ENCODE data around the gene TIMELESS.
"Not testable (repeated sequence)": the region's sequence is repeated elsewhere in the genome, so short reads cannot be mapped to it uniquely, and the experiment has no call there.

DNA sequence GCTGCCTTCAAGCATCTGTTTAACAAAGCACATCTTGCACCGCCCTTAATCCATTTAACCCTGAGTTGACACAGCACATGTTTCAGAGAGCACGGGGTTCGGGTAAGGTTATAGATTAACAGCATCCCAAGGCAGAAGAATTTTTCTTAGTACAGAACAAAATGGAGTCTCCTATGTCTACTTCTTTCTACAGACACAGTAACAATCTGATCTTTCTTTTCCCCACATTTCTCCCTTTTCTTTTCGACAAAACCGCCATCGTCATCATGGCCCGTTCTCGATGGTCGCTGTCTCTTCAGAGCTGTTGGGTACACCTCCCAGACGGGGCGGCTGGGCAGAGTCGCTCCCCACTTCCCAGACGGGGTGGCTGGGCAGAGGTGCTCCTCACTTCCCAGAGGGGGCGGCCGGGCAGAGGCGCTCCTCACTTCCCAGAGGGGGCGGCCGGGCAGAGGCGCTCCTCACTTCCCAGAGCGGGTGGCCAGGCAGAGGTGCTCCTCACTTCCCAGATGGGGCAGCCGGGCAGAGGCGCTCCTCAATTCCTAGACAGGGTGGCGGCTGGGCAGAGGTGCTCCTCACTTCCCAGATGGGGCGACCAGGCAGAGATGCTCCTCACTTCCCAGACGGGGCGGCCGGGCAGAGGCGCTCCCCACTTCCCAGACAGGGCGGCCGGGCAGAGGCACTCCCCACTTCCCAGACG lies 44.3 kb upstream of the TIMELESS start:
- TF ChIP-seq, protein P1, sequence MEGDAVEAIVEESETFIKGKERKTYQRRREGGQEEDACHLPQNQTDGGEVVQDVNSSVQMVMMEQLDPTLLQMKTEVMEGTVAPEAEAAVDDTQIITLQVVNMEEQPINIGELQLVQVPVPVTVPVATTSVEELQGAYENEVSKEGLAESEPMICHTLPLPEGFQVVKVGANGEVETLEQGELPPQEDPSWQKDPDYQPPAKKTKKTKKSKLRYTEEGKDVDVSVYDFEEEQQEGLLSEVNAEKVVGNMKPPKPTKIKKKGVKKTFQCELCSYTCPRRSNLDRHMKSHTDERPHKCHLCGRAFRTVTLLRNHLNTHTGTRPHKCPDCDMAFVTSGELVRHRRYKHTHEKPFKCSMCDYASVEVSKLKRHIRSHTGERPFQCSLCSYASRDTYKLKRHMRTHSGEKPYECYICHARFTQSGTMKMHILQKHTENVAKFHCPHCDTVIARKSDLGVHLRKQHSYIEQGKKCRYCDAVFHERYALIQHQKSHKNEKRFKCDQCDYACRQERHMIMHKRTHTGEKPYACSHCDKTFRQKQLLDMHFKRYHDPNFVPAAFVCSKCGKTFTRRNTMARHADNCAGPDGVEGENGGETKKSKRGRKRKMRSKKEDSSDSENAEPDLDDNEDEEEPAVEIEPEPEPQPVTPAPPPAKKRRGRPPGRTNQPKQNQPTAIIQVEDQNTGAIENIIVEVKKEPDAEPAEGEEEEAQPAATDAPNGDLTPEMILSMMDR (conservative IDR thresholded peaks at IDR 0.05; ENCODE audit: low read depth, low read length) = not testable (repeated sequence)
- TF ChIP-seq EZH2phosphoT487 (IDR thresholded peaks at IDR 0.05; ENCODE audit: borderline replicate concordance, low read length); EZH2 (IDR thresholded peaks at IDR 0.05; ENCODE audit: low read length, unreplicated experiment): not testable (repeated sequence)
